Activated B cell treated with CpG ODN at 0.5 μM for 24 hours (primary cell): Measurements from ENCODE around the gene MAEL. TPM values are rescaled to one million over a fixed set of nuclear protein-coding genes. Genes with fewer than 3 reads are reported as not detected.

Experiments used
- ATAC-seq: fragments of 200-7000 bp; cut with Tn5 transposase; one replicate; pipeline ENCODE4 v1.10.0; 2021; ENCODE audit warnings: low read depth, mild to moderate bottlenecking, moderate library complexity
- CTCF ChIA-PET: fragments of 350-600 bp; sonication (Branson Sonifier 250); formaldehyde crosslinking; loops from one replicate; lab custom pipeline; 2021; ENCODE audit warnings: antibody characterized with exemption; lab: Charles Lee
- POLR2A ChIA-PET: fragments of 350-600 bp; sonication (Branson Sonifier 250); formaldehyde crosslinking; loops from one replicate; lab custom pipeline; 2021; ENCODE audit warnings: antibody characterized with exemption; lab: Charles Lee
- DNase-seq: peaks from one replicate; pipeline ENCODE4 v3.0.0; 2022
- H3K27ac Mint-ChIP-seq: one replicate; pipeline ENCODE4 v1.8.0; 2020; ENCODE audit warnings: mixed read lengths
- H3K27me3 Mint-ChIP-seq: one replicate; pipeline ENCODE4 v1.8.0; 2021; ENCODE audit warnings: mixed read lengths
- H3K36me3 Mint-ChIP-seq: one replicate; pipeline ENCODE4 v1.8.0; 2021; ENCODE audit warnings: low read depth, mixed read lengths
- H3K4me1 Mint-ChIP-seq: one replicate; pipeline ENCODE4 v1.8.0; 2021; ENCODE audit warnings: mixed read lengths
- H3K4me3 Mint-ChIP-seq: one replicate; pipeline ENCODE4 v1.8.0; 2020; ENCODE audit warnings: mild to moderate bottlenecking, mixed read lengths
- H3K9me3 Mint-ChIP-seq: one replicate; pipeline ENCODE4 v1.8.0; 2020; ENCODE audit warnings: mixed read lengths
- intact Hi-C: fragments of 100-400 bp; cut with micrococcal nuclease; formaldehyde crosslinking; loops from one replicate; pipeline ENCODE4 v1.15.1; 2024
- total RNA-seq: library from RNA; stranded (reverse); gene quantifications from 2 replicates; pipeline ENCODE4 v1.2.3, GENCODE V29; 2022
- TF ChIP-seq, protein P1 (sequence below): fragments of 200-600 bp; IDR thresholded peaks from one replicate; pipeline ENCODE4 v1.8.0; 2022; ENCODE audit warnings: antibody characterized with exemption, mild to moderate bottlenecking

MAEL gene
- total RNA-seq, 1 donor from 2014 or later, result not detected

DNA sequence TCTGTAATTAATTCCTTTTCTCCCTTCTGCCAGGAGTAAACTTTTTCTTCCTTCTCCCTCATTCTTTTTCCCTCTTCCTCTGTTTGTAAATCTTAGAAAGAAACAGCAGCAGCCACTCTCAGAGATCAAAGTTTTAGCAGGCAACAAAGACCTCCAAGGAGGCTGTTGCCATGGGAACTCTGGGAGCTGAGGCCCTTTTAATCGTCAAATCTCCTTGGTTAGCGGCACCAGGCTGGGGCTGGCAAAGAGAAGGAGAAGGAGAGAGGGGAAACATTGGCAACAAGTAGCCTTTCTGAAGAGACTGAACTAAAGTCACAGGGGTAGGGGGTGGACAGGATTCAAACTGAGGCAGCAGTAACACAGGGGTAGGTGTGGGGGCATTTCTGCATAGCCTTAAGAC lies 38.9 kb upstream of the MAEL start:
- peaks cover 27% of the 10 kb centered on the region for H3K27me3 Mint-ChIP-seq
- no peak overlapping the region for H3K27ac Mint-ChIP-seq
- ChIA-PET CTCF (no interaction called here), POLR2A (no interaction called here)
- DNase-seq (no peak), ATAC-seq (no peak)
- peaks cover 11% of the 10 kb centered on the region for H3K4me1 Mint-ChIP-seq
- no peaks in the 10 kb centered on the region for H3K36me3 Mint-ChIP-seq
- no peaks in the 10 kb centered on the region for H3K9me3 Mint-ChIP-seq
- H3K4me3 Mint-ChIP-seq, result no peak overlapping the region
- intact Hi-C loops, result no loop called here
- TF ChIP-seq, protein P1, sequence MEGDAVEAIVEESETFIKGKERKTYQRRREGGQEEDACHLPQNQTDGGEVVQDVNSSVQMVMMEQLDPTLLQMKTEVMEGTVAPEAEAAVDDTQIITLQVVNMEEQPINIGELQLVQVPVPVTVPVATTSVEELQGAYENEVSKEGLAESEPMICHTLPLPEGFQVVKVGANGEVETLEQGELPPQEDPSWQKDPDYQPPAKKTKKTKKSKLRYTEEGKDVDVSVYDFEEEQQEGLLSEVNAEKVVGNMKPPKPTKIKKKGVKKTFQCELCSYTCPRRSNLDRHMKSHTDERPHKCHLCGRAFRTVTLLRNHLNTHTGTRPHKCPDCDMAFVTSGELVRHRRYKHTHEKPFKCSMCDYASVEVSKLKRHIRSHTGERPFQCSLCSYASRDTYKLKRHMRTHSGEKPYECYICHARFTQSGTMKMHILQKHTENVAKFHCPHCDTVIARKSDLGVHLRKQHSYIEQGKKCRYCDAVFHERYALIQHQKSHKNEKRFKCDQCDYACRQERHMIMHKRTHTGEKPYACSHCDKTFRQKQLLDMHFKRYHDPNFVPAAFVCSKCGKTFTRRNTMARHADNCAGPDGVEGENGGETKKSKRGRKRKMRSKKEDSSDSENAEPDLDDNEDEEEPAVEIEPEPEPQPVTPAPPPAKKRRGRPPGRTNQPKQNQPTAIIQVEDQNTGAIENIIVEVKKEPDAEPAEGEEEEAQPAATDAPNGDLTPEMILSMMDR, result no peak

DNA sequence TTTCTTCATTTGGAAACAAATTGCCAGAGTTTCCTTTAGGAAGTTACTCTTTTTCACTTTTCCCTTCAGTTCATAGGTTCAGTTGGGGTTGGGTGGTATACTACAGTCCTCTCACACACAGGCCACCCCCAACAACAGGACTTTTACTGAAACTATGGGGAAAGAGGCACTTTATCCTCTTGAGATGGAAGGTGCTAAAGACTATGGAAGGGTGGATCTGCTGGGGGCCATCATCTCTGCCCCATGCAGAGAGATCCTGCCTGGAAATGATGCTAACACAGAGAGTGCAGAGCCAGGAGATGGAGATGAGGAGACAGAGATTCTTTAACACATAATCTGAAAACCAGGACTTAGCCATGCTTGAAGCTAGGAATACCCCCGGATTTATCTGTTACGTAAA lies 38.0 kb upstream of the MAEL start:
- ChIA-PET CTCF (no interaction called here), POLR2A (no interaction called here)
- H3K9me3 Mint-ChIP-seq, result no peaks in the 10 kb centered on the region
- TF ChIP-seq, protein P1, result no peak
- ATAC-seq (no peak), DNase-seq (no peak)
- H3K4me1 Mint-ChIP-seq, result peaks cover 11% of the 10 kb centered on the region
- no peak overlapping the region for H3K27ac Mint-ChIP-seq
- intact Hi-C loops, result no loop called here
- peaks cover 27% of the 10 kb centered on the region for H3K27me3 Mint-ChIP-seq
- H3K4me3 Mint-ChIP-seq, result no peak overlapping the region
- H3K36me3 Mint-ChIP-seq, result no peaks in the 10 kb centered on the region

DNA sequence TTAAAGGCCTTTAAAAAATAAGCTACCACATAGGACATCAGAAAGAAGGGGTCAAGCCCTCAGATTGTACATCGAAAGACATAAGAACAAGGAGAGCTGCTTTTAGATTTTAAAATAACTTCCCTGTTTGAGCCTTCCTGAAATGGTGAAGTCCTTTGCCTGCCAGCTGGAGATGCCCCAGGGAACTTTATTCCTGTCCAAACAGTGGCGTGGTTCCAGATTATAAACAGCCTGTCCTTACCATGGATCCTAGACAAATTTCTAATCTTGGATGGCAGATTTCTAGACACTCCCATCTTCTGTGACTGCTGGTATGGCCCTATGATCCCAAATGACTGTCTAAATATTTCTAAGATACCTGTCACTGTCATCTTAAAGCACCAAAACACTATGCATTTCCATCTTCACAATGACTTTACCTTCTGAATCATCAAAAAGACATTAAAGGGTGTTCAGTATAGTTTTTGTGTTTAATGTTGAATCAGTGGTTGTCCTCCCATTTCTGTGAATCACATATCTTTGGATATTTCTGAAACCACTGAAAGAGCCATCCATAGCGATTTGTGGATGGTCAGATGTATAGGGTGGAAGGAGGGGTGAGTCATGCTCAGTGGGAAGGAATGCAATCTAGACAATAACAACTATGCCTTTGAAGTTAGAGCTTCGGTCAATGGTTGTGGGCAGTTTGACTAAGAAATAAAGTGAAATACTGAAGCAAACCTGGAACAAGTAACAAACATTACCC lies 36.9 kb upstream of the MAEL start:
- TF ChIP-seq, protein P1, result no peak
- Mint-ChIP-seq H3K27ac (no peak overlapping the region), H3K36me3 (no peaks in the 10 kb centered on the region), H3K9me3 (no peaks in the 10 kb centered on the region), H3K4me3 (no peak overlapping the region), H3K4me1 (peaks cover 7% of the 10 kb centered on the region), H3K27me3 (peaks cover 18% of the 10 kb centered on the region)
- CTCF ChIA-PET, result no interaction called here
- DNase-seq, result no peak
- ATAC-seq, result no peak
- POLR2A ChIA-PET, result no interaction called here
- intact Hi-C loops, result no loop called here

DNA sequence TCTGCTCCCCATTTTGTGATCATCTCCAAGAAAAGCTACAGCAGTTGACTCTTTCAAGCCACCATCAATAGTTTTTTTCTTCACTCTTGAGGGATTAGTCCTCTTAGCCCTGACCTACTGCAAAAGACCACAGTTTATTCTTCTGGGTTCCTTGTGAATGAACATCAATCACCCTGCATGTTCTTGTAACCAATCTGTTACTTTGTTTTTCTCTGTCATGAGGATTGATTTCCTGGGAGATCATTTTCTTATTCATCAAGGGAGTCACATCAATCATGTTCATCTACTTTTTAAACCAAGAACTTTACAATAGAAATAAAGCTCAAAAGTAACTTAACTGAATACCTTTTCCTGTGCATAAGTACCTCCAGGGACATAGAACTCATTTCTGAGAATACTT lies 35.6 kb upstream of the MAEL start:
- Mint-ChIP-seq H3K9me3 (no peaks in the 10 kb centered on the region), H3K27me3 (peaks cover 7% of the 10 kb centered on the region), H3K27ac (no peak overlapping the region), H3K36me3 (no peaks in the 10 kb centered on the region), H3K4me3 (no peak overlapping the region), H3K4me1 (no peaks in the 10 kb centered on the region)
- TF ChIP-seq, protein P1, result no peak
- intact Hi-C loops, result no loop called here
- DNase-seq (no peak), ATAC-seq (no peak)
- CTCF ChIA-PET, result no interaction called here
- POLR2A ChIA-PET, result no interaction called here

DNA sequence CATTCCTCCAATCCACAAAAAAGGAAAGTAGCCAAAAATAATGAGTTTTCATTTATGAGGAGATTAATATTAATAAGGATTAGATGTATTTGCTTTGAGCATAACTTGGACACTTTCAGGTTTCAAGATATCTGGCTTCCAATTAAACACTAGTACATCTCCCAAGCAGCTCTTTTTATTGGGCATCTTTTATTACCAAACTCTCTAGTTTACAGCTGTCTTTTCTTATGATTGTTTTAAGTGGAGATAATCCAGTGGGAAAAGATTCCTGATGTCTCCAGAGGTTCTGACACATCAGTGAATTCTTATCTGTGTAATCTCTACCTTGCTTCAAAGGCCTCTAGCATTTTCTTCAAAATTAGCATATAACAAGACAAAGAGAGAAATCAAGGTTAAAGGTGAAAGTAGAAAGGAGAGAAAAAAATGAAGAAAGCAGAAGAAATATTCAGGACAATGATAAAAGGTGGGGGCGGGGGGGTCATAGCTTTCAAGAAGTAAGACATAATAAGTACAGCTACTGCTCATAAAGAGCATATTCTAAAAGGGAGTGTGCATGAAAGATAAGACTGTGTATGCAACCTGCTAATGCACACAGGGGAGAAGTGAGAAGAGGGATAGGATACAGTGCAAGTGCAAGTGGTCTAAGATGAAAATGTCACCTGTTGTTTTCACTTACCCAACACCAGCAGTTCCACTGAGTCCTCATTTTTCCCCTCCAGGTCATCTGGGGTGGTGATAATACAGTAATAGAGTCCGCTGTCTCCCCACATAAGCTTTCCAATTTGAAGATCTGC lies 32.8 kb upstream of the MAEL start:
- no peak overlapping the region for H3K4me3 Mint-ChIP-seq
- ATAC-seq (no peak), DNase-seq (no peak)
- peaks cover 3% of the 10 kb centered on the region for H3K27me3 Mint-ChIP-seq
- intact Hi-C loops, result no loop called here
- H3K27ac Mint-ChIP-seq, result no peak overlapping the region
- no peaks in the 10 kb centered on the region for H3K4me1 Mint-ChIP-seq
- POLR2A ChIA-PET, result no interaction called here
- CTCF ChIA-PET, result no interaction called here
- H3K36me3 Mint-ChIP-seq, result no peaks in the 10 kb centered on the region
- TF ChIP-seq, protein P1, result no peak
- H3K9me3 Mint-ChIP-seq, result no peaks in the 10 kb centered on the region
